GM19468 (cell line): ENCODE results near the gene DUSP9.

ENCODE experiments used
- ATAC-seq: cut with Tn5 transposase; IDR thresholded peaks from one replicate; pipeline ENCODE4 v1.9.1; 2021; ENCODE audit warnings: mild to moderate bottlenecking, moderate library complexity, moderate number of reproducible peaks; ENCODE audit not compliant: unreplicated experiment; ENCODE audit errors: extremely low read depth

Gene DUSP9

GRCh38 chrX:153620576-153620975 is 26.4 kb upstream of the DUSP9 start:
- no peak for ATAC-seq

- ATAC-seq = no peak
Measured at GRCh38 chrX:153621949-153622598, 24.9 kb upstream of the DUSP9 start.

GRCh38 chrX:153622661-153623309 is 24.2 kb upstream of the DUSP9 start:
- ATAC-seq = no peak

- no peak for ATAC-seq
Measured at GRCh38 chrX:153623310-153624029, 23.5 kb upstream of the DUSP9 start.

- ATAC-seq = no peak
Measured at GRCh38 chrX:153624196-153625091, 22.6 kb upstream of the DUSP9 start.

- ATAC-seq = no peak
Measured at GRCh38 chrX:153625271-153626024, 21.6 kb upstream of the DUSP9 start.

GRCh38 chrX:153626025-153626633 is 20.9 kb upstream of the DUSP9 start:
- no peak for ATAC-seq

- ATAC-seq = no peak
Measured at GRCh38 chrX:153626863-153627674, 19.9 kb upstream of the DUSP9 start.

- ATAC-seq = no peak
Measured at GRCh38 chrX:153627675-153628111, 19.3 kb upstream of the DUSP9 start.

- ATAC-seq = no peak
Measured at GRCh38 chrX:153628129-153628528, 18.9 kb upstream of the DUSP9 start.

GRCh38 chrX:153628665-153629064 is 18.3 kb upstream of the DUSP9 start:
- ATAC-seq = no peak

- ATAC-seq = no peak
Measured at GRCh38 chrX:153631346-153631745, 15.7 kb upstream of the DUSP9 start.

- no peak for ATAC-seq
Measured at GRCh38 chrX:153631907-153632594, 15.0 kb upstream of the DUSP9 start.

GRCh38 chrX:153632595-153632946 is 14.4 kb upstream of the DUSP9 start:
- ATAC-seq = no peak

- ATAC-seq = no peak
Measured at GRCh38 chrX:153633048-153633447, 14.0 kb upstream of the DUSP9 start.

- ATAC-seq = no peak
Measured at GRCh38 chrX:153633607-153634180, 13.3 kb upstream of the DUSP9 start.

GRCh38 chrX:153634236-153634635 is 12.8 kb upstream of the DUSP9 start:
- no peak for ATAC-seq

- ATAC-seq = no peak
Measured at GRCh38 chrX:153634832-153635231, 12.2 kb upstream of the DUSP9 start.
